ENCODE measurements around the gene PPP1R1C.
"Not testable (repeated sequence)": the region's sequence is repeated elsewhere in the genome, so short reads cannot be mapped to it uniquely, and the experiment has no call there.

The PPP1R1C gene

DNA sequence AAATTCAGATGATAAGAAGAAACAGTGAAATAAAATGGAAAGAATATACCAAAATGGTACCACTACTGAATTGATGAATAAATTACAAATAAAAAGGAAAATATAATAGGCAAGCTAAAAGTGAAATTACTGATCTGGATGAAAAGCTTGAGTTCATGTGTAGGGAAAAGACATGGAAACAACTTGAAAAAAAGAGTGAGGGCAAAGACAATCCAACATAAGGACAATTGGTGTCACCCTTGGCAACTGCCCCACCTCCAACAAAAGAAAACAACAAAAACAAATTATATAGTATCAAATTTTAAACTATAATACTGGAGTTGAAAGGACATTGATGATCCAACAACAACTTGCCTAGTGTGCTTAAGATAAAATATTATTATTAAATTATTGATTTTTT, 37.6 kb downstream of the PPP1R1C start:
- no peaks in the 10 kb centered on the region for H4K20me1 ChIP-seq (ENCODE audit: control insufficient read depth, insufficient read depth, low read depth, low read length)
- peaks cover 21% of the 10 kb centered on the region for H3K4me1 ChIP-seq (ENCODE audit: control insufficient read depth, low read length)
- no peaks in the 10 kb centered on the region for H3K9me2 ChIP-seq (replicated peaks; ENCODE audit: control insufficient read depth, low read length)
- H3K4me2 ChIP-seq (ENCODE audit: low read length) = no peak overlapping the region
- peaks cover 3% of the 10 kb centered on the region; the same call in 1 of the 2 replicates for H3K9me3 ChIP-seq (ENCODE audit: control insufficient read depth, insufficient read depth, low read length)
- no peaks in the 10 kb centered on the region for H3K27me3 ChIP-seq (ENCODE audit: control insufficient read depth, low read length)
- H3F3A ChIP-seq (ENCODE audit: control insufficient read depth, insufficient read depth) = no peaks in the 10 kb centered on the region
- H3K36me3 ChIP-seq (ENCODE audit: control insufficient read depth, low read length) = no peaks in the 10 kb centered on the region
- no peaks in the 10 kb centered on the region for H3K79me2 ChIP-seq (ENCODE audit: control insufficient read depth, low read length)
- TF ChIP-seq, protein P1, sequence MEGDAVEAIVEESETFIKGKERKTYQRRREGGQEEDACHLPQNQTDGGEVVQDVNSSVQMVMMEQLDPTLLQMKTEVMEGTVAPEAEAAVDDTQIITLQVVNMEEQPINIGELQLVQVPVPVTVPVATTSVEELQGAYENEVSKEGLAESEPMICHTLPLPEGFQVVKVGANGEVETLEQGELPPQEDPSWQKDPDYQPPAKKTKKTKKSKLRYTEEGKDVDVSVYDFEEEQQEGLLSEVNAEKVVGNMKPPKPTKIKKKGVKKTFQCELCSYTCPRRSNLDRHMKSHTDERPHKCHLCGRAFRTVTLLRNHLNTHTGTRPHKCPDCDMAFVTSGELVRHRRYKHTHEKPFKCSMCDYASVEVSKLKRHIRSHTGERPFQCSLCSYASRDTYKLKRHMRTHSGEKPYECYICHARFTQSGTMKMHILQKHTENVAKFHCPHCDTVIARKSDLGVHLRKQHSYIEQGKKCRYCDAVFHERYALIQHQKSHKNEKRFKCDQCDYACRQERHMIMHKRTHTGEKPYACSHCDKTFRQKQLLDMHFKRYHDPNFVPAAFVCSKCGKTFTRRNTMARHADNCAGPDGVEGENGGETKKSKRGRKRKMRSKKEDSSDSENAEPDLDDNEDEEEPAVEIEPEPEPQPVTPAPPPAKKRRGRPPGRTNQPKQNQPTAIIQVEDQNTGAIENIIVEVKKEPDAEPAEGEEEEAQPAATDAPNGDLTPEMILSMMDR (IDR thresholded peaks at IDR 0.05; ENCODE audit: low read depth, low read length, poor library complexity, severe bottlenecking) = no peak
- TF ChIP-seq EZH2phosphoT487 (IDR thresholded peaks at IDR 0.05; ENCODE audit: borderline replicate concordance, low read length) = no peak
- H3K27ac ChIP-seq (ENCODE audit: low read depth, low read length) = no peak overlapping the region
- H3K4me3 ChIP-seq (ENCODE audit: low read length) = no peak overlapping the region

DNA sequence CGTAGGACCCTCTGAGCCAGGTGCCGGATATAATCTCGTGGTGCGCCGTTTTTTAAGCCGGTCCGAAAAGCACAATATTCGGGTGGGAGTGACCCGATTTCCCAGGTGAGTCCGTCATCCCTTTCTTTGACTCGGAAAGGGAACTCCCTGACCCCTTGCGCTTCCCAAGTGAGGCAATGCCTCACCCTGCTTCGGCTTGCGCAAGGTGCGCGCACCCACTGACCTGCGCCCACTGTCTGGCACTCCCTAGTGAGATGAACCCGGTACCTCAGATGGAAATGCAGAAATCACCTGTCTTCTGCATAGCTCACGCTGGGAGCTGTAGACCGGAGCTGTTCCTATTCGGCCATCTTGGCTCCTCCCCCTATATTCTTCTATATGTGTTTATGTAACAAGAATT, 45.2 kb downstream of the PPP1R1C start:
- H3K4me3 ChIP-seq (ENCODE audit: low read length); H3K4me1 ChIP-seq (ENCODE audit: control insufficient read depth, low read length); H3K27ac ChIP-seq (ENCODE audit: low read depth, low read length); H3K36me3 ChIP-seq (ENCODE audit: control insufficient read depth, low read length); H3K9me3 ChIP-seq (ENCODE audit: control insufficient read depth, insufficient read depth, low read length); H3K27me3 ChIP-seq (ENCODE audit: control insufficient read depth, low read length); H3K9me2 ChIP-seq (replicated peaks; ENCODE audit: control insufficient read depth, low read length); H3K4me2 ChIP-seq (ENCODE audit: low read length); H3F3A ChIP-seq (ENCODE audit: control insufficient read depth, insufficient read depth); H4K20me1 ChIP-seq (ENCODE audit: control insufficient read depth, insufficient read depth, low read depth, low read length); H3K79me2 ChIP-seq (ENCODE audit: control insufficient read depth, low read length): not testable (repeated sequence)

DNA sequence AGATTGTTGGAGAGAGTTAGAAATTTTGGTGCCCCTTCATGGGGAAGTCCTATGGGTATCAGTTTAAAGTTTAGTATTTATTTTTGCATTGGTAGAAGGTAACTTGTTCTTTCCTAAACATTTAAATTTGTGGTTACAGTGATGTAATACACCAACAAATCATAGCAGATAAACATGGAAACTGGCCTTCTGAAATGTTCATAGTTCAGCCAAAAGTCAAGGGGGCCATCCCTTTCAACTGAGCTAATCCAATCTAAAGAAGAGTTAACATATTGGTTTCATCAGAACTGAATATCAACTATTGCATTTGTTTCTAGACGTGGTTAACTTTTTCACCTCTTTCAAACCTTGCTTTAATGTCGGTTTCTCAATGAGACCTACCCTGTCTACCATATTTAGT, 46.3 kb downstream of the PPP1R1C start:
- H4K20me1 ChIP-seq (ENCODE audit: control insufficient read depth, insufficient read depth, low read depth, low read length) = no peaks in the 10 kb centered on the region
- no peak overlapping the region for H3K4me3 ChIP-seq (ENCODE audit: low read length)
- H3K9me2 ChIP-seq (replicated peaks; ENCODE audit: control insufficient read depth, low read length) = no peaks in the 10 kb centered on the region
- H3K36me3 ChIP-seq (ENCODE audit: control insufficient read depth, low read length) = no peaks in the 10 kb centered on the region
- no peaks in the 10 kb centered on the region for H3K9me3 ChIP-seq (ENCODE audit: control insufficient read depth, insufficient read depth, low read length)
- H3K79me2 ChIP-seq (ENCODE audit: control insufficient read depth, low read length) = no peaks in the 10 kb centered on the region
- TF ChIP-seq, protein P1 (IDR thresholded peaks at IDR 0.05; ENCODE audit: low read depth, low read length, poor library complexity, severe bottlenecking) = no peak
- no peak for TF ChIP-seq EZH2phosphoT487 (IDR thresholded peaks at IDR 0.05; ENCODE audit: borderline replicate concordance, low read length)
- H3K4me2 ChIP-seq (ENCODE audit: low read length) = no peak overlapping the region
- no peaks in the 10 kb centered on the region for H3K27me3 ChIP-seq (ENCODE audit: control insufficient read depth, low read length)
- H3K27ac ChIP-seq (ENCODE audit: low read depth, low read length) = no peak overlapping the region
- no peaks in the 10 kb centered on the region for H3K4me1 ChIP-seq (ENCODE audit: control insufficient read depth, low read length)
- no peaks in the 10 kb centered on the region for H3F3A ChIP-seq (ENCODE audit: control insufficient read depth, insufficient read depth)

DNA sequence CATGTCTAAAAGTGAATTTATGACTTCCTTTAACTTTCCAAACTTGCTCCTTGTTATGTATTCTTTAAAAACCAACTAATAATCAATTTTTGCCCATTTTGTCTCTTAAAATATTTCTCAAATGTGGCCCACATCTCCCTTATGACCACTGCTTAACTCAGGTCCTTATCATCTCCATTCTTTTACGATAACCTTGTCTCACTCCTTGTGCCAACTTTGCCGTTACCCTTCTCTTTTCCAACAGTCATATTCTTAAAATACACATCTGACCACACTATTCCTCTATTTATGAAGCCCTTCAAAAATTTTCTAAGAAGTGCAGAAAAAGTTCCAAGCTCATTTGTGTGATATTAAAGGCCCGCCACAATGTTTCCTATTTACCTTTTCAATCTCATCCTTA, 47.8 kb downstream of the PPP1R1C start:
- TF ChIP-seq EZH2phosphoT487 (IDR thresholded peaks at IDR 0.05; ENCODE audit: borderline replicate concordance, low read length) = no peak
- TF ChIP-seq, protein P1 (IDR thresholded peaks at IDR 0.05; ENCODE audit: low read depth, low read length, poor library complexity, severe bottlenecking) = no peak
- no peaks in the 10 kb centered on the region for H3K27me3 ChIP-seq (ENCODE audit: control insufficient read depth, low read length)
- H3K4me1 ChIP-seq (ENCODE audit: control insufficient read depth, low read length) = no peaks in the 10 kb centered on the region
- H3K36me3 ChIP-seq (ENCODE audit: control insufficient read depth, low read length) = no peaks in the 10 kb centered on the region
- no peaks in the 10 kb centered on the region for H3F3A ChIP-seq (ENCODE audit: control insufficient read depth, insufficient read depth)
- no peaks in the 10 kb centered on the region for H3K9me2 ChIP-seq (replicated peaks; ENCODE audit: control insufficient read depth, low read length)
- H3K27ac ChIP-seq (ENCODE audit: low read depth, low read length) = no peak overlapping the region
- H3K9me3 ChIP-seq (ENCODE audit: control insufficient read depth, insufficient read depth, low read length) = no peaks in the 10 kb centered on the region
- no peak overlapping the region for H3K4me3 ChIP-seq (ENCODE audit: low read length)
- no peak overlapping the region for H3K4me2 ChIP-seq (ENCODE audit: low read length)
- no peaks in the 10 kb centered on the region for H3K79me2 ChIP-seq (ENCODE audit: control insufficient read depth, low read length)
- no peaks in the 10 kb centered on the region for H4K20me1 ChIP-seq (ENCODE audit: control insufficient read depth, insufficient read depth, low read depth, low read length)
